Measurements from ENCODE around the gene TMBIM4.

Gene TMBIM4

GRCh38 chr12:66090157-66090556 is 79.6 kb downstream of the TMBIM4 start:
- DNase-seq (ENCODE audit: low spot score), result no peak

GRCh38 chr12:66087365-66087943 is 82.3 kb downstream of the TMBIM4 start:
- peak; percentile 62 for DNase-seq (ENCODE audit: low spot score)

- DNase-seq (ENCODE audit: low spot score), result no peak
These were observed 83.8 kb downstream of the TMBIM4 start for GRCh38 chr12:66085998-66086397.

Measured in SW480 (cell line).